ENCODE measurements around the gene ZNF462. TPM values are rescaled to one million over a fixed set of nuclear protein-coding genes. Genes with fewer than 3 reads are reported as not detected.
"Not testable (repeated sequence)": the region's sequence is repeated elsewhere in the genome, so short reads cannot be mapped to it uniquely, and the experiment has no call there.

Gene ZNF462
- total RNA-seq, 4 donors from 2014 or later, result 24.5 to 38.6 (median 34.6) TPM

DNA sequence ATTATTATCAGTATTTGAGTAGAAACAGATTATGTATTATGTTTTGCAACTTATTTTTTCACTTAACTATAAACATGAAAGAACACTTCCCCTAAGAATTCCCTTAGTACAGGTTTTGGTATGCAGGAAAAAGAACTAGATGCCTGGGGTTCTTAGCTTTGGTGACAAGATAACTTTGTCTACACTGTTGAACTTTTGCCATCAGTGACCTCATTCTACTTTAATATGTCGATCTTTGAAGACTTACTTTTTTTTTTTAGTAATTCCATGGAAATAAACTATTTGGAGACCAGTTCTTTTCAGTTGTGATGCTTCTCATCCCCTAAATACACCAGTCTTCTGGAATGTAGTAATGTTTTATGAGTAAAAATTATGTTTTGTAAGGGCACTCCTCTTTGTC, 34.3 kb downstream of the ZNF462 start:
- Histone ChIP-seq H3K27ac (replicated peaks in 1 of 4) (peak overlapping the region in 3 of 4 donors; percentile 13 to 40 (median 35)), H3K4me3 (no peak overlapping the region), H3K9me3 (no peaks in the 10 kb centered on the region), H3K4me1 (peaks cover 23 to 59% (median 52%) of the 10 kb centered on the region in 4 donors), H3K36me3 (no peaks in the 10 kb centered on the region), H3K27me3 (no peaks in the 10 kb centered on the region)
- 10% methylated on average over 1 of the region's 1 CpG for WGBS
- TF ChIP-seq POLR2AphosphoS5 (IDR thresholded peaks at IDR 0.05) (no peak), EP300 (IDR thresholded peaks at IDR 0.05) (no peak), POLR2A (IDR thresholded peaks at IDR 0.05; ENCODE audit: low read depth) (no peak), CTCF (IDR thresholded peaks at IDR 0.05) (no peak)
- intact Hi-C loops (cut with DNase I), result no loop called here
- DNase-seq (ENCODE audit: extremely low spot score), result no peak

DNA sequence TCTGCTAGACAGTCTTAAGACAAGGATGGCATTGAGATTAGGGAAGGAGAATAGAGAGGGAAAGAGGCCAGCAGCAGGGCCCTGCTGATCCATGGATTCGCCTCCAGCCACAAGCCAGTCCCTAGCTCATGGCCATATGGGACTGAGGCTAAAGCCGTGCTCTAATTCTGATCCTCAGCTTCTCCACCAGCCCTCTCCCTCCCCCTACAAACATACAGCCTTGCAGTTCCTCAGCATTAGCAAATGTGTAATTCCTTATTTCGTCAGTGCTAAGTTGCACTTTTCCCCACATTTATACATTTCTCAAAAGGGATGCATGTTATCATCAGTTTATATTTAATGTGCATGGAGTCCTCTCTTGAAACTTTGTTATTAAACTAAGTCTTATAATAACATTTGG, 34.8 kb downstream of the ZNF462 start:
- no peak for TF ChIP-seq POLR2A (IDR thresholded peaks at IDR 0.05; ENCODE audit: low read depth)
- no peak for TF ChIP-seq POLR2AphosphoS5 (IDR thresholded peaks at IDR 0.05)
- TF ChIP-seq CTCF (IDR thresholded peaks at IDR 0.05), result no peak
- no peak for TF ChIP-seq EP300 (IDR thresholded peaks at IDR 0.05)

GRCh38 chr9:106900523-106900922, 37.6 kb downstream of the ZNF462 start:
- H3K27ac ChIP-seq (replicated peaks in 1 of 4); H3K27me3 ChIP-seq; intact Hi-C loops (cut with DNase I); H3K4me3 ChIP-seq; H3K9me3 ChIP-seq; H3K36me3 ChIP-seq; DNase-seq (ENCODE audit: extremely low spot score): not testable (repeated sequence)
- 97% methylated on average over 2 of the region's 2 CpGs for WGBS
- H3K4me1 ChIP-seq, result peaks cover 14 to 31% (median 28%) of the 10 kb centered on the region in 4 donors

More for the DNA sequence above, 34.8 kb downstream of the ZNF462 start:
- Histone ChIP-seq H3K27ac (replicated peaks in 1 of 4) (peak overlapping the region in 3 of 4 donors; percentile 13 to 40 (median 35)), H3K9me3 (peaks cover 0 to under 1% (median 0%) of the 10 kb centered on the region in 4 donors), H3K4me1 (peaks cover 19 to 54% (median 47%) of the 10 kb centered on the region in 4 donors), H3K4me3 (no peak overlapping the region), H3K27me3 (no peaks in the 10 kb centered on the region), H3K36me3 (no peaks in the 10 kb centered on the region)
- 71% methylated on average over 3 of the region's 3 CpGs for WGBS
- no peak for DNase-seq (ENCODE audit: extremely low spot score)
- intact Hi-C loops (cut with DNase I), result no loop called here

DNA sequence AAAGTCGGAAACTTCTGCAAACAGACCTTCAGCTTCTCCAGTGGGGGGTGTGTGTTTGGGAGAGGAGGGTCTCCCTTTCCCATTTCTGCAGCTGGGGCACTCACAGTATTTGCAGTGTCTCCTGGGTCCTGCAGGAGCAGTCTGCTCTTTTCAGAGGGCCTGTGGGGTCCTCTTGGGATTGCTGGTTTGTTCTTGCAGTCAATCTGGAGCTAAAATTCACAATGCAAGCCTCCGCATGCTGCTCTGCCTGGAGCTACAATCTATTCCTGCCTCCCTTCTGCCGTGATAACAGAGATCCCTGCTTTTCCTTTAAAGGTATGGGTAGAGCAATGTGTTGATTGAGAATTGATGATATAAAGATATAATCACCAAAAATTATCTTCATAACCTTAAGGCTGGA, 43.2 kb downstream of the ZNF462 start:
- intact Hi-C loops (cut with DNase I), result no loop called here
- no peak overlapping the region for H3K4me3 ChIP-seq
- TF ChIP-seq CTCF (IDR thresholded peaks at IDR 0.05), result no peak
- TF ChIP-seq POLR2A (IDR thresholded peaks at IDR 0.05; ENCODE audit: low read depth), result no peak
- TF ChIP-seq POLR2AphosphoS5 (IDR thresholded peaks at IDR 0.05), result no peak
- no peak for TF ChIP-seq EP300 (IDR thresholded peaks at IDR 0.05)
- no peaks in the 10 kb centered on the region for H3K36me3 ChIP-seq
- H3K9me3 ChIP-seq, result peaks cover 0 to 9% (median 0%) of the 10 kb centered on the region in 4 donors
- no peak overlapping the region for H3K27ac ChIP-seq (replicated peaks in 1 of 4)
- 85% methylated on average over 3 of the region's 3 CpGs for WGBS
- no peaks in the 10 kb centered on the region for H3K27me3 ChIP-seq
- no peak for DNase-seq (ENCODE audit: extremely low spot score)
- H3K4me1 ChIP-seq, result peaks cover 0 to 7% (median 2%) of the 10 kb centered on the region in 4 donors

GRCh38 chr9:106911951-106912350, 49.0 kb downstream of the ZNF462 start:
- no peak for TF ChIP-seq POLR2A (IDR thresholded peaks at IDR 0.05; ENCODE audit: low read depth)
- TF ChIP-seq EP300 (IDR thresholded peaks at IDR 0.05), result no peak
- TF ChIP-seq POLR2AphosphoS5 (IDR thresholded peaks at IDR 0.05), result no peak
- no peak for TF ChIP-seq CTCF (IDR thresholded peaks at IDR 0.05)
- 77% methylated on average over 6 of the region's 6 CpGs for WGBS
- intact Hi-C loops (cut with DNase I), result no loop called here
- Histone ChIP-seq H3K9me3 (no peaks in the 10 kb centered on the region), H3K4me1 (peaks cover 12 to 34% (median 23%) of the 10 kb centered on the region in 4 donors), H3K36me3 (no peaks in the 10 kb centered on the region), H3K27ac (replicated peaks in 1 of 4) (no peak overlapping the region), H3K27me3 (no peaks in the 10 kb centered on the region), H3K4me3 (no peak overlapping the region)
- no peak for DNase-seq (ENCODE audit: extremely low spot score)

All from esophagus muscularis mucosa (tissue), 4 donors.